MCF 10A (cell line): ENCODE results near the gene LIF. TPM values are rescaled to one million over a fixed set of nuclear protein-coding genes. Genes with fewer than 3 reads are reported as not detected.

ENCODE experiments used
- BruUV-seq: library from RNA; stranded (reverse); fragments of 400-500 nt; replicated peaks from 2 replicates; lab custom pipeline; 2021; lab: Mats Ljungman, UMichigan
- CTCF ChIA-PET: fragments of 300-600 bp; sonication (Branson Sonifier 250); formaldehyde crosslinking; extraction: SDS; loops from one replicate; lab custom pipeline; 2021; ENCODE audit warnings: antibody characterized with exemption, inconsistent platforms; lab: Yijun Ruan, JAX
- POLR2A ChIA-PET: fragments of 300-600, 350-650 bp; sonication (Branson Sonifier 250); formaldehyde crosslinking; extraction: SDS; loops from one replicate; lab custom pipeline; 2020; ENCODE audit warnings: antibody characterized with exemption, inconsistent platforms; lab: Yijun Ruan, JAX
- DNase-seq: peaks from one replicate; pipeline ENCODE4 v3.0.0-alpha.2; 2018; ENCODE audit not compliant: unreplicated experiment
- H3K27ac Mint-ChIP-seq: one replicate; pipeline ENCODE4 v1.8.0; 2022; ENCODE audit warnings: mild to moderate bottlenecking, low read depth, mixed read lengths; ENCODE audit not compliant: unreplicated experiment
- H3K27me3 Mint-ChIP-seq: one replicate; pipeline ENCODE4 v1.8.0; 2022; ENCODE audit warnings: mixed read lengths; ENCODE audit not compliant: insufficient read depth, unreplicated experiment
- H3K36me3 Mint-ChIP-seq: one replicate; pipeline ENCODE4 v1.8.0; 2022; ENCODE audit warnings: mild to moderate bottlenecking, moderate library complexity, mixed read lengths; ENCODE audit not compliant: insufficient read depth, unreplicated experiment
- H3K4me1 Mint-ChIP-seq: one replicate; pipeline ENCODE4 v1.8.0; 2022; ENCODE audit warnings: mixed read lengths; ENCODE audit not compliant: insufficient read depth, unreplicated experiment
- H3K4me3 Mint-ChIP-seq: one replicate; pipeline ENCODE4 v1.8.0; 2022; ENCODE audit warnings: mild to moderate bottlenecking, moderate library complexity, mixed read lengths; ENCODE audit not compliant: unreplicated experiment
- H3K9me3 Mint-ChIP-seq: one replicate; pipeline ENCODE4 v1.8.0; 2022; ENCODE audit warnings: mixed read lengths; ENCODE audit not compliant: unreplicated experiment
- CTCF ChIP-seq: fragments of 200-600 bp; IDR thresholded peaks from one replicate; pipeline ENCODE4 v1.8.0; 2022; ENCODE audit warnings: antibody characterized with exemption, mild to moderate bottlenecking; ENCODE audit not compliant: unreplicated experiment
- intact Hi-C: fragments of 100-400 bp; cut with micrococcal nuclease; formaldehyde crosslinking; loops from 2 replicates; pipeline ENCODE4 v1.14.1; 2022
- total RNA-seq: library from RNA; stranded (reverse); gene quantifications from 2 replicates; pipeline ENCODE4 v1.2.3, GENCODE V29; 2022

LIF gene
- total RNA-seq, 1 experiment from 2014 or later, result 19.3 TPM

DNA sequence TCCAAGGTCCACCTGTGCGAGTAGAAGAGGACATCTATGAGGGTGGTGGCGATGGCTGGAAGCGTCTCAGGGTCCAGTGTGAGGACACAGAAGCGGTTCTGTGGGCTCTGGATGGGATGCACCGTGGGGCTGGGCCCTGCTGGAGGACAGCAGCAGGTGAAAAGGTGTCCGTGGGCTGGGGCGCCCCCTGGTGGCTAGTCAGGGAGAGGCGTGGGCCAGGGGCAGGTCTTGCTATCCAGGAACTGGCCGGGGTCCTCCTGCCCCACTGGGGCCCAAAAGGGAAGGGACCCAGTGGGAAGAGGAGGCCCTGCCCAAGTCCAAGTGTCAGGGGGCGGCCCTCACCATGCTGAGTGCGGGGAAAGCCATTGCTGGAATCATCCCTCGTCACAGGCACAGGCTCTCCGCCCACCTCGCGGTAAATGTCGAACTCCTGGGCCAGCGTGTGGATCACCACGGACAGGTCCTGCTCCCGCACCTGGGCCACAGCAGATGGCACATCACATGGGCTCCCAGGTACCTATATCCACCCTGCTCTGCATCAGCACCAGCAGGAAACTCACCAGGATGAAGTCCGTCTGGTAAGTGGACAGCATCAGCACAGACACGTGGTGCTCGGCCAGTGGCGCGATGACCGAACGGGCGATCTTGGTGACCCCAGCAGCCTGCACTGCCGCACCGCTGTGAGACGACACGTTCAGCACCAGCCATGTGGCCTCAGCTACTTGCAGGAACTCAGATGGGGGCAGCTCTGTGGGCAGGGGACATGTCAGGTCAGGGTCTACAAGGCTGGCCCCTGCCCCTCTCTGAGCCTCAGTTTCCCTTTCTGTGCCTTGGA is 40.5 kb upstream of the LIF start:
- no peak overlapping the region for H3K4me3 Mint-ChIP-seq
- POLR2A ChIA-PET, result interaction anchor here (0.6 to 6.0 kb wide), 8 partner anchors 16 to 494 kb away, joined by 3 to 109 read pairs (median 28); partner anchors contain the start of genes CCDC157, MTFP1, RNF215 and SF3A1
- peaks cover 6% of the 10 kb centered on the region for H3K4me1 Mint-ChIP-seq
- H3K9me3 Mint-ChIP-seq, result no peaks in the 10 kb centered on the region
- H3K27ac Mint-ChIP-seq, result no peak overlapping the region
- BruUV-seq, result no TSS peak
- TF ChIP-seq CTCF, result peak; percentile 98
- DNase-seq, result peak; percentile 68
- H3K27me3 Mint-ChIP-seq, result no peaks in the 10 kb centered on the region
- CTCF ChIA-PET, result interaction anchor here (0.5 to 3.7 kb wide), 47 partner anchors 7 to 563 kb away, joined by 3 to 48 read pairs (median 5); partner anchors contain the start of genes RNF215, SEC14L2 and TBC1D10A
- H3K36me3 Mint-ChIP-seq, result no peaks in the 10 kb centered on the region
- intact Hi-C loops, result loop anchor here (1.0 kb wide), 1 partner anchor 24 kb away; no protein-coding TSS in a partner anchor

DNA sequence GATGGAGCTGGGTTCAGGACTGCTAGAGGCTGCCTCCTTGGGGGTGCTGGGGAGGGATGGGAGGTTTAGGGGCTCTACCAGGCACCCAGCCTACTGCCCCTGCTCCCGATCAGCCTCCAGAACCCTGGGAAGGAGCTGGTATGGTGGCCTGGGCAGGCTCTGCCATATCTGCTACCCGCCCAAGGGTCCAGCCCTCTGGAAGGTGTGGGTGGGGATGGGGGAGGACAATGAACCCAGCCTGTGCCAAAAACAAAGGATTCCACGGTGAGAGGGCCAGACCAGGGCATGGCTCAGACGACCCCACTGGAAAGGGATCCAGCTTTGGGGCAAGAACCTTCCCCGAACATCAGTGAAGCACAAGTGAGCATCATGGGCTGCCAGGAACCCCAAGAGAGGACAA is 39.8 kb upstream of the LIF start:
- DNase-seq, result no peak
- Mint-ChIP-seq H3K27me3 (no peaks in the 10 kb centered on the region), H3K9me3 (no peaks in the 10 kb centered on the region), H3K4me3 (no peak overlapping the region), H3K4me1 (peaks cover 6% of the 10 kb centered on the region), H3K27ac (no peak overlapping the region), H3K36me3 (no peaks in the 10 kb centered on the region)
- BruUV-seq, result no TSS peak
- ChIA-PET CTCF (interaction anchor here (0.6 to 3.7 kb wide), 20 partner anchors 9 to 556 kb away, joined by 3 to 26 read pairs (median 4); no protein-coding TSS in a partner anchor), POLR2A (no interaction called here)
- intact Hi-C loops, result no loop called here
- no peak for TF ChIP-seq CTCF

GRCh38 chr22:30285846-30286200 is 39.3 kb upstream of the LIF start:
- Mint-ChIP-seq H3K27me3 (no peaks in the 10 kb centered on the region), H3K9me3 (no peaks in the 10 kb centered on the region), H3K36me3 (no peaks in the 10 kb centered on the region), H3K4me3 (no peak overlapping the region), H3K27ac (no peak overlapping the region), H3K4me1 (peaks cover 6% of the 10 kb centered on the region)
- no peak for DNase-seq
- intact Hi-C loops, result no loop called here
- ChIA-PET POLR2A (no interaction called here), CTCF (interaction anchor here (0.6 to 3.7 kb wide), 21 partner anchors 8 to 556 kb away, joined by 3 to 26 read pairs (median 4); partner anchors contain the start of gene RNF215)
- TF ChIP-seq CTCF, result no peak
- no TSS peak for BruUV-seq

DNA sequence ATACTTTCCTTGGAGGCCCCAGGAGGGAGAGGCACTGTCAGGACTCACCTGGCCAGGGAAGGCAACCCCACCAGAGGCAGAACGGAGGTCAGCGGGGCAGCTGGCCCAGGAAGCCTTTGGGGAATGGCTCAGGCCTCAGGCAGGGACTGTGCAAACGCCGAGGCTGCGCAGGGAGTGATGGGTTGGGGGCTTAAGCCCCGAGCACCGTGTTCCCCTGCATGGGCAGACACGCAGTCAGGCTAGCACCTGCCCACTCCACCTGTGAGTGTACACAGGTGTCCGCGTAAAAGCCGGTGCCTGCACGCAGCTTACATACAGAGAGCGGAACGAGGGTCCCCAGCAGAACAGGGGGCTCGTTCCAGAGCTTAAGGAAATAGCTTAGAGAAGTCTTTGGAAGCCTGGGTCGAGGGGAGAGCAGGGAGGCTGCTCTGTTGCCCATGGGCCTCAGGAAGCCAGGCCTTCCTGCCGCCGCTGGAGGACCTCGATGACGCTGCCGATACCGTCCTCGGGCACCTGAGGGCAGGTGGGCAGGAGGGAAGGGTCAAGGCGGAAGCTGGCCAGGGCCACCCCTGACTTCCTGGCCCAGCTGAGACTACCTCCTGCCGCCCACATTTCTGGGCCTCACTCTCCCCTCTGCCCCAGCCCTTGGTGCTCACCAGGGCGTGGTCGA is 38.8 kb upstream of the LIF start:
- no peak overlapping the region for H3K4me3 Mint-ChIP-seq
- H3K27ac Mint-ChIP-seq, result no peak overlapping the region
- BruUV-seq, result no TSS peak
- no peaks in the 10 kb centered on the region for H3K27me3 Mint-ChIP-seq
- intact Hi-C loops, result no loop called here
- peaks cover 6% of the 10 kb centered on the region for H3K4me1 Mint-ChIP-seq
- DNase-seq, result no peak
- no peaks in the 10 kb centered on the region for H3K9me3 Mint-ChIP-seq
- no peaks in the 10 kb centered on the region for H3K36me3 Mint-ChIP-seq
- no peak for TF ChIP-seq CTCF
- ChIA-PET CTCF (interaction anchor here (0.7 to 2.6 kb wide), 10 partner anchors 8 to 177 kb away, joined by 3 to 21 read pairs (median 4); partner anchors contain the start of gene RNF215), POLR2A (interaction anchor here (0.7 kb wide), 1 partner anchor 22 kb away, joined by 3 read pairs; no protein-coding TSS in a partner anchor)
